PC-3 (cell line): Measurements from ENCODE around the gene TAF11L13. TPM values are rescaled to one million over a fixed set of nuclear protein-coding genes. Genes with fewer than 3 reads are reported as not detected.

Experiments
- ATAC-seq: fragments of 200-7000 bp; cut with Tn5 transposase; 2 replicates; pipeline ENCODE4 v1.9.1; 2020; ENCODE audit warnings: mild to moderate bottlenecking, moderate library complexity
- BruUV-seq: library from RNA; stranded (reverse); fragments of 400-500 nt; replicated peaks from 2 replicates; lab custom pipeline; 2021; lab: Mats Ljungman, UMichigan
- CTCF ChIA-PET: fragments of 300-600 bp; sonication (Branson Sonifier 250); formaldehyde crosslinking; loops from one replicate; lab custom pipeline; 2022; ENCODE audit warnings: antibody characterized with exemption; lab: Charles Lee
- POLR2A ChIA-PET: fragments of 300-600 bp; sonication (Branson Sonifier 250); formaldehyde crosslinking; loops from one replicate; lab custom pipeline; 2022; ENCODE audit warnings: antibody characterized with exemption; ENCODE audit not compliant: unreplicated experiment; lab: Charles Lee
- DNase-seq: peaks from one replicate; pipeline ENCODE4 v3.0.0-alpha.2; 2015
- H2AFZ ChIP-seq: fragments of 300-600 bp; sonication (generic); 2 replicates; pipeline ENCODE4 v1.6.0; 2016; ENCODE audit warnings: antibody characterized with exemption, low read length
- H3F3A ChIP-seq: fragments of 300-600 bp; sonication (generic); one replicate; pipeline ENCODE4 v1.6.0; 2017; ENCODE audit warnings: antibody characterized with exemption, low read length, control low read depth, mild to moderate bottlenecking; ENCODE audit not compliant: unreplicated experiment
- H3K27ac ChIP-seq: fragments of 300-600 bp; sonication (generic); 2 replicates; pipeline ENCODE4 v1.5.1; 2016; ENCODE audit warnings: mild to moderate bottlenecking, low read length
- H3K27me3 ChIP-seq: fragments of 300-600 bp; sonication (generic); 2 replicates; pipeline ENCODE4 v1.6.1; 2016; ENCODE audit warnings: low read length, mixed read lengths
- H3K36me3 ChIP-seq: fragments of 300-600 bp; sonication (generic); 2 replicates; pipeline ENCODE4 v1.6.1; 2016; ENCODE audit warnings: low read depth, mixed run types, low read length, mixed read lengths
- H3K4me1 ChIP-seq: fragments of 300-600 bp; sonication (generic); 2 replicates; pipeline ENCODE4 v1.5.1; 2016; ENCODE audit warnings: low read length; ENCODE audit not compliant: insufficient read depth
- H3K4me2 ChIP-seq: fragments of 300-600 bp; sonication (generic); 2 replicates; pipeline ENCODE4 v1.6.0; 2016; ENCODE audit warnings: low read length
- H3K4me3 ChIP-seq: fragments of 300-600 bp; sonication (generic); 2 replicates; pipeline ENCODE4 v1.5.1; 2016; ENCODE audit warnings: mild to moderate bottlenecking, low read length, mixed read lengths
- H3K79me2 ChIP-seq: fragments of 300-600 bp; sonication (generic); 2 replicates; pipeline ENCODE4 v1.6.1; 2017; ENCODE audit warnings: low read length, mixed read lengths
- H3K9ac ChIP-seq: fragments of 300-600 bp; sonication (generic); 2 replicates; pipeline ENCODE4 v1.6.0; 2016; ENCODE audit warnings: mild to moderate bottlenecking, low read length
- H3K9me2 ChIP-seq: fragments of 300-600 bp; sonication (generic); replicated peaks from 2 replicates; pipeline ENCODE4 v1.6.1; 2016; ENCODE audit warnings: mixed run types, low read length, mixed read lengths
- H3K9me3 ChIP-seq: fragments of 300-600 bp; sonication (generic); 2 replicates; pipeline ENCODE4 v1.6.1; 2016; ENCODE audit warnings: low read length, mixed read lengths
- H4K20me1 ChIP-seq: fragments of 300-600 bp; sonication (generic); 2 replicates; pipeline ENCODE4 v1.6.1; 2016; ENCODE audit warnings: low read length, mixed read lengths
- CTCF ChIP-seq: fragments of 300-600 bp; sonication (generic); conservative IDR thresholded peaks from 2 replicates; pipeline ENCODE4 v1.5.1; 2017; ENCODE audit warnings: antibody characterized with exemption, low read depth, mild to moderate bottlenecking, low read length
- EZH2 ChIP-seq: fragments of 300-600 bp; sonication (generic); IDR thresholded peaks from one replicate; pipeline ENCODE4 v1.6.1; 2017; ENCODE audit warnings: antibody characterized with exemption, mild to moderate bottlenecking, low read length; ENCODE audit not compliant: unreplicated experiment
- EZH2phosphoT487 ChIP-seq: fragments of 300-600 bp; sonication (generic); IDR thresholded peaks from 2 replicates; pipeline ENCODE4 v1.6.1; 2018; ENCODE audit warnings: mild to moderate bottlenecking, antibody characterized with exemption, low read length, borderline replicate concordance
- intact Hi-C: fragments of 100-400 bp; cut with micrococcal nuclease; formaldehyde crosslinking; loops from 2 replicates; pipeline ENCODE4 v1.9.0; 2023
- total RNA-seq: library from RNA; depleted of rRNA; stranded (reverse); fragments of >200 nt; gene quantifications from 2 replicates; pipeline ENCODE4 v1.2.3, GENCODE V29; 2014

TAF11L13 gene
- total RNA-seq, 1 experiment from 2014 or later = not detected

GRCh38 chr5:17670353-17670752, 38.5 kb downstream of the TAF11L13 start:
- intact Hi-C loops = no loop called here
- POLR2A ChIA-PET = no interaction called here
- no peaks in the 10 kb centered on the region for H3K79me2 ChIP-seq
- no peaks in the 10 kb centered on the region for H4K20me1 ChIP-seq
- no peaks in the 10 kb centered on the region for H3K9me2 ChIP-seq
- no peaks in the 10 kb centered on the region for H3K27me3 ChIP-seq
- no peak for ATAC-seq
- no peak for TF ChIP-seq EZH2
- TF ChIP-seq CTCF = 0 out of 2 replicates have a peak, but pooled peaks have one; percentile 11
- H3K27ac ChIP-seq = no peak overlapping the region
- no peak overlapping the region for H3K4me2 ChIP-seq
- H3F3A ChIP-seq = no peaks in the 10 kb centered on the region
- H2AFZ ChIP-seq = no peak overlapping the region
- H3K4me3 ChIP-seq = no peak overlapping the region
- CTCF ChIA-PET = no interaction called here
- BruUV-seq = no TSS peak
- H3K9me3 ChIP-seq = no peaks in the 10 kb centered on the region
- no peaks in the 10 kb centered on the region for H3K36me3 ChIP-seq
- no peak overlapping the region for H3K9ac ChIP-seq
- H3K4me1 ChIP-seq = no peaks in the 10 kb centered on the region
- DNase-seq = no peak

- Histone ChIP-seq H3K4me2 (no peak overlapping the region), H3K4me1 (peaks cover 15% of the 10 kb centered on the region), H3K9me3 (no peaks in the 10 kb centered on the region), H3F3A (no peaks in the 10 kb centered on the region), H3K27me3 (no peaks in the 10 kb centered on the region), H3K9me2 (no peaks in the 10 kb centered on the region), H3K4me3 (no peak overlapping the region), H3K79me2 (no peaks in the 10 kb centered on the region), H3K27ac (no peak overlapping the region), H2AFZ (no peak overlapping the region), H4K20me1 (no peaks in the 10 kb centered on the region), H3K36me3 (no peaks in the 10 kb centered on the region), H3K9ac (no peak overlapping the region)
- ChIA-PET CTCF (no interaction called here), POLR2A (no interaction called here)
- DNase-seq (no peak), ATAC-seq (no peak)
- intact Hi-C loops = no loop called here
- no TSS peak for BruUV-seq
- no peak for TF ChIP-seq EZH2
- no peak for TF ChIP-seq EZH2phosphoT487
- no peak for TF ChIP-seq CTCF
Measured at GRCh38 chr5:17678751-17679324, 47.0 kb downstream of the TAF11L13 start.

- Histone ChIP-seq H3F3A (no peaks in the 10 kb centered on the region), H2AFZ (no peak overlapping the region), H3K4me1 (peaks cover 15% of the 10 kb centered on the region), H3K9ac (no peak overlapping the region), H3K9me2 (no peaks in the 10 kb centered on the region), H3K79me2 (no peaks in the 10 kb centered on the region), H3K9me3 (no peaks in the 10 kb centered on the region), H3K4me3 (no peak overlapping the region), H4K20me1 (no peaks in the 10 kb centered on the region), H3K27me3 (no peaks in the 10 kb centered on the region), H3K27ac (peak overlapping the region; percentile 8), H3K36me3 (no peaks in the 10 kb centered on the region), H3K4me2 (peak overlapping the region; percentile 17; the same call in 1 of the 2 replicates)
- ChIA-PET CTCF (no interaction called here), POLR2A (no interaction called here)
- no peak for TF ChIP-seq EZH2
- TF ChIP-seq EZH2phosphoT487 = no peak
- ATAC-seq = no peak; the same call in 1 of the 2 replicates
- intact Hi-C loops = no loop called here
- peak; percentile 85 for DNase-seq
- no TSS peak for BruUV-seq
Measured at GRCh38 chr5:17679597-17680203, 47.8 kb downstream of the TAF11L13 start.
